K562 (cell line): ENCODE data around the gene GSTT2B. TPM values are rescaled to one million over a fixed set of nuclear protein-coding genes. Genes with fewer than 3 reads are reported as not detected.

Experiments used
- ATAC-seq: fragments of 200-7000 bp; cut with Tn5 transposase; 3 replicates; pipeline ENCODE4 v1.9.1; 2020; ENCODE audit warnings: moderate library complexity
- BruUV-seq: library from RNA; stranded (reverse); fragments of 400-500 nt; replicated peaks from 2 replicates; lab custom pipeline; 2021; lab: Mats Ljungman, UMichigan
- CTCF ChIA-PET: fragments of 300-600 bp; formaldehyde crosslinking; extraction: SDS; loops from one replicate; lab custom pipeline; 2021; ENCODE audit warnings: low intra/inter-chr PET ratio; lab: Yijun Ruan, JAX
- POLR2A ChIA-PET: fragments of 300-600, 350-650 bp; sonication (Branson Sonifier 250); formaldehyde crosslinking; extraction: SDS; loops from one replicate; lab custom pipeline; 2021; ENCODE audit warnings: antibody characterized with exemption, inconsistent platforms; lab: Yijun Ruan, JAX
- DNase-seq, 4 experiments: peaks; one replicate each; pipeline versions ENCODE4 v3.0.0 to v3.0.0-alpha.2; 2011 to 2018; ENCODE audit warnings: low spot score in 3 of 4, mixed read lengths in 3 of 4; ENCODE audit errors: extremely low read depth in 1 of 4
- FAIRE-seq: peaks from 2 replicates; lab custom pipeline; 2011; peaks lifted over from hg19 to GRCh38; lab: Jason Lieb, UNC
- H2AFZ ChIP-seq: 2 replicates; pipeline ENCODE4 v1.6.0; 2011; ENCODE audit warnings: low read depth, low read length, control low read depth, inconsistent platforms
- H3K27ac ChIP-seq: fragments of 200-600 bp; 3 replicates; pipeline ENCODE4 v1.8.0; 2011; ENCODE audit warnings: low read depth, mild to moderate bottlenecking, control low read depth, inconsistent platforms, low read length, moderate library complexity, mixed read lengths; ENCODE audit errors: extremely low read depth
- H3K27me3 ChIP-seq, 2 experiments: fragments of 300-600 bp in 1 of 2; 2 replicates in 1 of 2; 3 replicates in 1 of 2; pipeline versions ENCODE4 v1.6.0 to v1.8.0; 2011; ENCODE audit warnings: inconsistent platforms in 2 of 2, low read length in 2 of 2, mild to moderate bottlenecking in 1 of 2, mixed read lengths in 1 of 2, moderate library complexity in 1 of 2; ENCODE audit not compliant: control insufficient read depth in 2 of 2, insufficient read depth in 2 of 2
- H3K36me3 ChIP-seq: fragments of 300-600 bp; 3 replicates; pipeline ENCODE4 v1.8.0; 2011; ENCODE audit warnings: mild to moderate bottlenecking, low read length, inconsistent platforms; ENCODE audit not compliant: control insufficient read depth, insufficient read depth
- H3K4me1 ChIP-seq, 2 experiments: fragments of 200-600 bp in 1 of 2; replicated peaks in 1 of 2; 2 replicates in 1 of 2; 3 replicates in 1 of 2; pipeline versions ENCODE4 v1.5.1 to v1.8.0; 2011; ENCODE audit warnings: inconsistent platforms in 2 of 2, low read length in 2 of 2, mild to moderate bottlenecking in 1 of 2, mixed read lengths in 1 of 2, moderate library complexity in 1 of 2; ENCODE audit not compliant: control insufficient read depth in 2 of 2, insufficient read depth in 2 of 2
- H3K4me2 ChIP-seq: 2 replicates; pipeline ENCODE4 v1.6.1; 2011; ENCODE audit warnings: low read length, control low read depth, inconsistent platforms, mixed read lengths; ENCODE audit not compliant: insufficient read depth
- H3K4me3 ChIP-seq: fragments of 200-600 bp; sonication (generic), shearing (Covaris generic); 2 replicates; pipeline ENCODE4 v1.5.1; 2016; ENCODE audit warnings: control low read depth, inconsistent platforms
- H3K79me2 ChIP-seq: fragments of 200-600 bp; 3 replicates; pipeline ENCODE4 v1.8.0; 2011; ENCODE audit warnings: low read length, inconsistent platforms; ENCODE audit not compliant: control insufficient read depth, insufficient read depth
- H3K9ac ChIP-seq, 2 experiments: 2 replicates each; pipeline versions ENCODE4 v1.6.0 to v1.6.1; 2011; ENCODE audit warnings: low read depth in 2 of 2, low read length in 2 of 2, control low read depth in 1 of 2, inconsistent platforms in 1 of 2, mild to moderate bottlenecking in 1 of 2, mixed read lengths in 1 of 2; ENCODE audit not compliant: insufficient read depth in 1 of 2
- H3K9me1 ChIP-seq: one replicate; pipeline ENCODE4 v1.6.0; 2011; ENCODE audit warnings: inconsistent platforms, mild to moderate bottlenecking, low read length, moderate library complexity; ENCODE audit not compliant: control insufficient read depth, insufficient read depth
- H3K9me3 ChIP-seq: replicated peaks from 2 replicates; pipeline ENCODE4 v1.5.1; 2011; ENCODE audit warnings: low read depth, low read length, inconsistent platforms; ENCODE audit not compliant: control insufficient read depth, insufficient read depth
- H4K20me1 ChIP-seq: replicated peaks from 2 replicates; pipeline ENCODE4 v1.6.1; 2011; ENCODE audit warnings: low read length, inconsistent platforms, mixed read lengths; ENCODE audit not compliant: control insufficient read depth, insufficient read depth
- HEY1 ChIP-seq: fragments of 250-450 bp; sonication (Bioruptor Pico); IDR thresholded peaks from 2 replicates; pipeline ENCODE4 v1.5.0; 2020; ENCODE audit warnings: mild to moderate bottlenecking, moderate library complexity, borderline replicate concordance
- ILK ChIP-seq: fragments of 450-650 bp; IDR thresholded peaks from 2 replicates; pipeline ENCODE4 v1.6.1; 2016; ENCODE audit warnings: missing genetic modification characterization, low read depth, mild to moderate bottlenecking, missing compliant biosample characterization, moderate library complexity, borderline replicate concordance
- LCOR ChIP-seq: sonication (generic); formaldehyde crosslinking; IDR thresholded peaks from 2 replicates; pipeline ENCODE4 v1.8.0; 2022; ENCODE audit warnings: mild to moderate bottlenecking, missing genetic modification reagents
- NR0B1 ChIP-seq: fragments of 450-650 bp; IDR thresholded peaks from one replicate; pipeline ENCODE4 v1.6.1; 2018; ENCODE audit warnings: mild to moderate bottlenecking, moderate library complexity; ENCODE audit not compliant: partially characterized antibody
- SIRT6 ChIP-seq: IDR thresholded peaks from one replicate; pipeline ENCODE4 v1.6.1; 2012; ENCODE audit warnings: low read depth, mild to moderate bottlenecking, control low read depth, inconsistent platforms, low read length, moderate library complexity
- ZNF431 ChIP-seq: sonication (generic); formaldehyde crosslinking; IDR thresholded peaks from 2 replicates; pipeline ENCODE4 v1.8.0; 2022; ENCODE audit warnings: mild to moderate bottlenecking, missing genetic modification reagents
- WGBS: fragments of 100-300 bp; shearing (Covaris generic); methylation state at CpG from one replicate; pipeline ENCODE4 v1.1.6; 2016; ENCODE audit warnings: low coverage, mixed read lengths; ENCODE audit not compliant: insufficient coverage; ENCODE audit errors: missing lambda C conversion rate; 5-methylcytosine and 5-hydroxymethylcytosine counted together
- in situ Hi-C: fragments of 300-500 bp; cut with MboI; formaldehyde crosslinking; loops from 4 replicates; pipeline ENCODE4 v1.15.0; 2018; ENCODE audit warnings: inconsistent platforms, mixed read lengths
- intact Hi-C: fragments of 100-400 bp; cut with micrococcal nuclease; formaldehyde crosslinking; loops from 2 replicates; pipeline ENCODE4 v1.14.2; 2022
- polyA plus RNA-seq, 8 experiments: library from polyadenylated mRNA; depleted of rRNA in 4 of 8; stranded (reverse) in 5 of 8; unstranded in 3 of 8; fragments of >200 nt; fragmentation: Nextera tagmentation in 2 of 8; fragmentation: Illumina TruSeq in 1 of 8; extraction: Ambion mirVana in 2 of 8; extraction: Trizol in 1 of 8; gene quantifications; 2 replicates each; pipeline versions ENCODE4 v1.2.1 to v1.2.3, GENCODE V29; 2011 to 2014; ENCODE audit warnings: inconsistent platforms in 1 of 8, missing spikeins in 1 of 8
- total RNA-seq, 7 experiments: library from RNA; depleted of rRNA in 6 of 7; stranded (reverse); fragments of >200 nt in 6 of 7; fragmentation: Illumina TruSeq in 2 of 7; extraction: Trizol in 2 of 7; gene quantifications; 2 replicates each; pipeline versions ENCODE4 v1.2.1 to v1.2.3, GENCODE V29; 2011 to 2021; ENCODE audit warnings: low replicate concordance in 1 of 7
- TF ChIP-seq, protein P1 (sequence below): fragments of 450-650 bp; IDR thresholded peaks from 2 replicates; pipeline ENCODE4 v1.6.1; 2017; ENCODE audit warnings: mild to moderate bottlenecking, moderate library complexity

The GSTT2B gene
- total and polyA plus RNA-seq, 9 of the 15 experiments (the other 6 are each of a cell fraction or from before 2014, with no cell fraction given), result not detected

- DNase-seq, result no peak
- peaks cover 18 to 21% of the 10 kb centered on the region in 2 experiments; a peak in 4 of 5 replicates for H3K4me1 ChIP-seq
- no peak for FAIRE-seq
- ChIA-PET CTCF (no interaction called here), POLR2A (no interaction called here)
- H3K4me3 ChIP-seq, result no peak overlapping the region
- no peaks in the 10 kb centered on the region for H3K27me3 ChIP-seq
- no peaks in the 10 kb centered on the region for H3K36me3 ChIP-seq
- ATAC-seq, result no peak
- no peak overlapping the region for H2AFZ ChIP-seq
- in situ Hi-C loops, result loop anchor here (5.0 kb wide), 1 partner anchor 71 kb away; no protein-coding TSS in a partner anchor
- no peak overlapping the region for H3K27ac ChIP-seq
- peaks cover 3% of the 10 kb centered on the region; the same call in 1 of the 2 replicates for H3K9me3 ChIP-seq
- H3K9ac ChIP-seq, result no peak overlapping the region
- intact Hi-C loops, result no loop called here
- TF ChIP-seq HEY1 (CRISPR knock-in tag) (no peak), ILK (no peak), NR0B1 (no peak), LCOR (CRISPR knock-in tag) (no peak), ZNF431 (CRISPR knock-in tag) (no peak), SIRT6 (no peak)
- TF ChIP-seq, protein P1, sequence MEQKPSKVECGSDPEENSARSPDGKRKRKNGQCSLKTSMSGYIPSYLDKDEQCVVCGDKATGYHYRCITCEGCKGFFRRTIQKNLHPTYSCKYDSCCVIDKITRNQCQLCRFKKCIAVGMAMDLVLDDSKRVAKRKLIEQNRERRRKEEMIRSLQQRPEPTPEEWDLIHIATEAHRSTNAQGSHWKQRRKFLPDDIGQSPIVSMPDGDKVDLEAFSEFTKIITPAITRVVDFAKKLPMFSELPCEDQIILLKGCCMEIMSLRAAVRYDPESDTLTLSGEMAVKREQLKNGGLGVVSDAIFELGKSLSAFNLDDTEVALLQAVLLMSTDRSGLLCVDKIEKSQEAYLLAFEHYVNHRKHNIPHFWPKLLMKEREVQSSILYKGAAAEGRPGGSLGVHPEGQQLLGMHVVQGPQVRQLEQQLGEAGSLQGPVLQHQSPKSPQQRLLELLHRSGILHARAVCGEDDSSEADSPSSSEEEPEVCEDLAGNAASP, result no peak
- no TSS peak for BruUV-seq
- H3K4me2 ChIP-seq, result no peak overlapping the region
- peaks cover 18% of the 10 kb centered on the region for H3K79me2 ChIP-seq
- no peaks in the 10 kb centered on the region for H3K9me1 ChIP-seq
- WGBS, result 67% methylated on average over 1 of the region's 1 CpG
- H4K20me1 ChIP-seq, result no peaks in the 10 kb centered on the region
Measured at GRCh38 chr22:24008022-24008283, 47.0 kb upstream of the GSTT2B start.
